ENCODE results near the gene TMCO5A.

GRCh38 chr15:37973856-37974255 lies 39.4 kb downstream of the TMCO5A start:
- TF ChIP-seq CTCF (IDR thresholded peaks at IDR 0.05), result no peak
- no peak for TF ChIP-seq ZFX (IDR thresholded peaks at IDR 0.05; ENCODE audit: borderline replicate concordance)
